ENCODE measurements around the gene NPTN. TPM values are rescaled to one million over a fixed set of nuclear protein-coding genes. Genes with fewer than 3 reads are reported as not detected.

NPTN gene
- polyA plus RNA-seq, 4 donors: 170 to 208 (median 192) TPM

DNA sequence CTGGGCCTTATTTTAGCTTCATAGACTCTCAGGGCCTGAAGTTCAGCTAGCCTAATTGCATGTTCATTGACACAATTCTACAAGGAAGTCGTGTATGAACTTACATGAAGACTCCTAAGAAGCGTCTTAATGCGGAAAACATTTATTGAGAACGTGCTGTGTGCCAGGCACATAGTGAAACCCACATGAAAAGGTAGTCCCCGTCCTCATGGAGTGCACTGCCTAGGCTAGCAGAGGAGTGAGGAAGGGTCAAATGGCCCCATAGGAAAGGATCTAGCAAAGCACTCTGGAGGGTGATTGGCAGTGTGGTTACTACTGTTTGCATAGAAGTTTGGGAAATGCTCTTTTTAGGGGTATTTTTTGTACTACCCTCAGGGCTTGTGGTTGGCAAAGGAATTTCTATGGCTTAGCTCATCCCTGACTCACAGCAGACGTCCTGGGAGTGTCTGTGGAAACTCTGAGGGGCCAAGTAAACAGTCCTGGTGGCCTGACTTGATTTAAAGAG, 854 bp upstream of the NPTN start:
- no peak for DNase-seq (ENCODE audit: low read depth in 4 of 4, low spot score in 3 of 4)

DNA sequence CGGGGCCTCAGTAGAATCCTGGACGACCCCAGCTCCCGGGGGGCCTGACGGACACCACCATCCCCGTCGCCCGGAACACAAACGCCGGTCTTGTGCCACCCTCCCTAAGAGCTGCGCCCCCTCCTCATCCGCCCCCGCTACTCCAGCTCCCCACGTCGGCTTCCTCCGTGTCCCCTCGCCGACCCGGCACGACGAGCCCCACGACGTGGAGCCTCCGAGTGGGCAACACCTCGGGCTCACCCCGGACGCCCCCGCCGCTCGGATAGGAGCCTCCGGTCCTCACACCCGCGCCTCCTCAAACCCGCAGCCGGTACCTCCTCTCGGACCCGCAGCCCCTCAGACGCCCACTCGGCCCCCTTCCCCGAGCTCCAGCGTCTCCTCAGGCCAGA, 525 bp downstream of the NPTN start:
- DNase-seq (ENCODE audit: low read depth in 4 of 4, low spot score in 3 of 4): no peak

DNA sequence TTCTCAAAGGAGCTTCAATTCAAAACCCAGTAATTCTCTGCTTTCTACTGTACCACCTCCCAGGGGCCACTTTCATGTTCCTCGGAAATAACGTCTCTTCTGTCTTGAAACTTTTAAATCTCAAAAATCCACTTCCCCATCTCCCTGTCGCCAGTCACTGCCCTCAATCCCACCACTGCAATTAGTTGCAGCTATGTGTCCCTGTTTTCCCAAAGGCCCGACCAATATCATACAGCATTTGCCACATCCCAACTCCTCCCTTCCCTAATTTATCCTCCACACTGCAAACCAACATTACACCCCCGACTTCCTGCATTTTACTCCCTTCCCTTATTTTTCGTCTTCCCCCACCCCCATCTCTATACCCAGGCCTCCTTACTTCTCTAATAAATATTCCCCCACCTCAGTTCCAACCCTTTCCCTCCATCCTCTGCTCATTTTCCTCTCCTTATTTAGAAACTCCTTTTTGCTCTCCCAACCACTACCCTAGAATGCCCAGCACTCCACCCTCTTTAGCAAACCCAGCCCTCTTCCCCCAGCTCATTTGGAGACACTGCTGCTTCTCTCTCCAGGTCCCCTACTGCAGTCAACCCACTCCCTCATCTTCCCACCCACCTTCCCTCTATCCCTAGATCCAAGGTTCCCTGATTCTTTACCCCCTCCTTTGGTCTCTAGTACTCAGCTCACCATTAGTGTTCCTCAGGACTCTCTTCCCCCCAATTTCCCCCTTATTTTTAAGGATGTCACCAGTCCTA, 1.1 kb downstream of the NPTN start:
- DNase-seq (ENCODE audit: low read depth in 4 of 4, low spot score in 3 of 4): no peak

GRCh38 chr15:73630921-73631362, 2.2 kb downstream of the NPTN start:
- no peak for DNase-seq (ENCODE audit: low read depth in 4 of 4, low spot score in 3 of 4)

DNA sequence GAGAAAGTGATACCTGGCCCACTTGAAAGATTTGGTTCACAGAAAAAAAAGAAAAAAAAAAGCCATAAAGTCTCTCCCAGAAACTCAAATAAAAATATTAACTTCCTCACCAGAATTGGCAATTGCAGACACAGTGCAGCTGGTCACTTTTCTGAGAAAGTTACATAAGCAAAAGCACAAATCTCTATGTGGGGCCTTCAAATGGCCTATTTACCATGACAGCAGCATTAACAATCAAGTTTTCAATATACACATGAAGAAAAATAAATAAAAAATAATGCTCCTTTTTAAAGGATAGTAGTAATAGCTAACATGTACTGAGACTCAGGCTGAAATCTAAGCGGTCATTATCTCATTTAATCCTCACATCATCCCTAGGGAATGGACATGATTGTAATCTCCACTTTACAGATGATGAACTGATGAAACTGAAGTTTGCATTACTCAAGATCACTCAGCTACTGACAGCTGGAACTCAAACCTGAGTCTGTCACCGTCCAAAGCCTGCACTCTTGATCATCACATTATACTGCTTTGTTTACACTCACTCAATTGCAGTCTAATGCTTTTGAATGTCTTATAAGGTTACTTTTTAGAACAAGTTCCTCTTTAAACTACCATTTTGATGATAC, 3.3 kb downstream of the NPTN start:
- no peak for DNase-seq (ENCODE audit: low read depth in 4 of 4, low spot score in 3 of 4)

DNA sequence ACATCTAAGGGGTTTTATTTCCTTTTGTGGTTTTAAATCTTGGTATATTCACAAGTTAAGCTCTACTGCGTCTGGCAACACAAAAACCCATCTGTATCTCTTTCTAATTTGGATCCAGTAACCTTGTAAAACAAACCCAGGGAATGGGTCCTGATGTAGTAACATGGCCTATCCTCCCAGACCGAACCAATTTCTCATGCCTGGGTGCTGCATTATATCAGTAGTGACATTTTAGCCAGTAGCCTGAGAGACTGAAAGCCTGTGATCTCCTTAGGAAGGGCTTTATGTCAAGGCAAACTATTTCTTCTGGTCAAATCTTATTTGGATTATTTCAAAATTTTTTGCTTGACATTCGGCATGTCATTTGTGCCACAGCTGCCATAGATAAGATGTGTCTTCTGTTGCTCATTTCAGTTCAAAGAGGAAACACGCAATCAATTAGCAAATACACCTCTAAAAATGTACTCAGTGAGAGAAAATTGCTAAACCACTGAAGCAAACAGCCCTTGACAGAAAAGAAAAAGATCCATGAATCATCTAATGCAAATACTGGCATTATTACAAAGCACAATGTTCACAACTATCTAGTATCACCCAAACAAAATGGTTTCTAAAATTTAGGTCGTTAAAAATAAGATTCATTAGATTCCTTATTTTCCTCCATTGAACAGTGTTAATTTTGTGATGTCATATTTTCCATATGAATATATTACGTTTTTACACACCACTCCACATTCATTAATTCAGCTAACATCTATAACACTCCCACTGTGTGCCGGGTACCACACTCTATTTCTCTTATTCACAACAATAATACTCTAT, 4.0 kb downstream of the NPTN start:
- DNase-seq (ENCODE audit: low read depth in 4 of 4, low spot score in 3 of 4): no peak

GRCh38 chr15:73628102-73628501, 5.1 kb downstream of the NPTN start:
- DNase-seq (ENCODE audit: low read depth in 4 of 4, low spot score in 3 of 4): no peak

DNA sequence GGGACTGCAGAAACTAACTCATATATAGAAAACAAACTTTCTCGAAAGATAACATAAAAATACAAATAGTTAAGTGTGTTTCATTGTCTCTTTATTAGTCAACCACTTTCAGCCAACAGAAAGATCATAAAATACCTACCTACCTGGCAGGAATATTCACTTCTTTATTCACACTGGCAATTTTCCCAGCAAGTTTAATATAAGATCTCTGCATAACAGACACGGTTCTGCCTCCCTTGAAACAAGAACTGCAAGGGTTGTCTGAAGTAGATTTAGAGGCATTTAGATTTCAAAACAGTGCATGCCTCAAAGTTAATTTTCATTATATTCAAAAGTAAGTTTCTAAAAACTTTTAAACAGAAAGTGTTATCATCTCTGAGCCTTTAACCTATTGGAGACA, 7.1 kb downstream of the NPTN start:
- no peak for DNase-seq (ENCODE audit: low read depth in 4 of 4, low spot score in 3 of 4)

DNA sequence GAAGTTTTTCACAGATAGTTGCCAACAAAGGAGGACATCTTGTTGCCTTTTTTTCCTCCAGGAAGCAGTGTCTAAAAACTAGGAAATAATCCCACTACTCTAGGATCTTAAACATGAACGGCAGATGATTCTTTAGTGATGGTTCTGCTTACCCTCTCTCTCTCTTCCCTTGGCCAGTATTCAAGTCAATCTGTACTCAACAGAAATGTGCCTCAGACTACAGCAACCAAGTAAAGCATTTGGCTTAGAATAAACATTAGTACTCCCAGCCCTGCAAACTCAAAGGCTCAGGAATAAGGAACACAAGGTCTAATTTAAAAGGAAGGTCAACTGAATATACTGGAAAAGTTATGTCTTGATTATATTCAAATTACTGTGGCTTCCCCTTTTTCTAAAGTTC, 8.7 kb downstream of the NPTN start:
- DNase-seq (ENCODE audit: low read depth in 4 of 4, low spot score in 3 of 4): no peak

DNA sequence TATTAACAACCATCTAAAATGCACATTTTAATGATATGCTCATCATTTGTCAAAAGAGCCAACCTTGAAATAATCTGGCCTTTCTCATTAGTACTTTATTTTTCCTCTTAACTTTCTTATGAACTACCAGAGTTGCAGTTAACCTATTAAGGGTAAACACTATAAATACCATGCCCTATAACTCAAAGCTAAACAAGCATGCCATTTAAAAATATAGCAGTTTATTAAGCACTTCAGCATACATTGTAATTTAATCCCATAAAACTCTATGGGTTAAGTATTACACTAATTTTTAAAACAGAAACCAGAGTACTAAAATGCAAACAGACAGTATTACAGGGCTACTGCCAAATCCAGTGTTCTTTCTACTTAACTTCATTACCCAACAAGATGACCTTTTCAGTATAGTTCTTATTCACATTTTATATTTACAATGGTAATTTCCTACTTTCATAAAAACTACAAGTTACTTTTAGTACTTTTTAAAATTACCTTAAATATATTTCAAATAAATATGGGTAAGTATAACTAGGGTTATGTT, 11.8 kb downstream of the NPTN start:
- DNase-seq (ENCODE audit: low read depth in 4 of 4, low spot score in 3 of 4): no peak

DNA sequence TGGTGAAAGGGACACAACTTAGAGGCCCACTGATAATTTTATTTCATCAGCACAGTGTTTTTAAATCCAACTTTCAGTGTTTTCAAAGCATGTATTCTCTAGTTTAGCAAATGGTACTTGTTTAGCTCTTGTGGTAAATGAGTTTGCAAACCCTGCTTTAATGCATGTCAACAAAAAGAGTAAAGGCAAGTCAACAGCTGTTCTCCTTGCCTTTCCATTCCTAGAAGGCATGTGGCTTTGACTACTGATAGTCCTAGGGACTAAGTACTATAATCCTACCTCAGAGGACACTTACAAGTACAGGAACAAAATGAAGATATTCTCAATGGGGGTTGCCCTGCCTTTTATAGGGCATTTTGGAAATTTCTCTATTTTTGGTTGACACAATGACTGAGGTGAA, 13.1 kb downstream of the NPTN start:
- no peak for DNase-seq (ENCODE audit: low read depth in 4 of 4, low spot score in 3 of 4)

DNA sequence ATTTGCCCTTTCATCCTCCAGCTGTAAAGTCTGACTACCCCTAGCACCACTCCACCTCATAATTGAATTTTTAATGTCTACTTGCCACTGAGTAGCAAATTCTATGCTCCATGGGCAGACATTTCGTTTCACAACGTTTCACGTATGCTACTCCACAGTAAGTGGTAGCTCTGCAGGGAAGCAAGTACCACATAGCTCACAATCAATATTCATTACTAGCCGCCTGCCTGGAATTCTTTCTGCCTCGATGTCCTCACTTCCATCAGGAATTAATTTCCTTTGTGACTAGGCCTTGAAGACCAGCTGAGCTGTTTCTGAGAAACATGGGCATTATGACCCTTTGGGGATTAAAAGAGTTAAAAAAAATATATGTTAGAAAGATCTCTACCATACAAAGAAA, 15.3 kb downstream of the NPTN start:
- no peak for DNase-seq (ENCODE audit: low read depth in 4 of 4, low spot score in 3 of 4)

- DNase-seq (ENCODE audit: low read depth in 4 of 4, low spot score in 3 of 4): no peak
These were observed 15.8 kb downstream of the NPTN start for GRCh38 chr15:73617301-73617831.

- DNase-seq (ENCODE audit: low read depth in 4 of 4, low spot score in 3 of 4): no peak
These were observed 24.2 kb downstream of the NPTN start for GRCh38 chr15:73608941-73609340.

DNA sequence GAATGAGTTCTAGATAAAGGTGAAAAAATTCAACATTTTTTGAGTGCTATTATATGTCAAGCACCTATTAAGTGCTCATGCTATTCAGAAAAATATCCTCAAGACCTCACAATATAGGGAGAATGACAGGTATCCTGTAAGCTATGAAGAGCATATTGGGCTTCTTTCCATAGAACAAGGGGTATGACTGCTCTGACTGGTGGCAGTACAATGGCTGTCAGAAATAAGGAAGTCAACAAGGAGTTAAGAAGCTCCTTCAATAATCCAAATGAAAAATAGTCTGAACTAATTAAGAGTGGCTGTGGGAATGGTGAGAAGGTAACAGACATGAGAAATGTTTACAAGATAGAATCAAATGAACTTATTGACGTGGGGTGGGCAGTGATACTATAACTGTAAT, 24.7 kb downstream of the NPTN start:
- DNase-seq (ENCODE audit: low read depth in 4 of 4, low spot score in 3 of 4): no peak

DNA sequence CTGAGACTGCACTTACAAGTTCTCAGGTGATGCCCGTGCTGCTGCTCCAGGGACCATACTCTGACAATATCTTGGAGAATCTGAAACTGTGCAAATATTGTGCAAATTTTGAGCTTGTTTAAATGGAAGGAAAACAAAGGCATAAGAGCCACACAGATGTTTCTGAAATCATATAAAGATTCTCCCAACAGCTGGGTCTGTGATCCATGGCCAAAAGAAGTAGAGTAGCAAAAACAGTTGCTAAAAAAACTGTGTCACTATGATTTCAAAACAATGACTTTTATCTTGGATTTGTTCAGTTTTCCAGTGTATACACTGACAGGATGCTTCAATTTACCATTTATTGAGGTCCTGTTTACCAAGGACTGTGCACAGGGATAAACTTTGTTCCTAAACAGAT, 25.3 kb downstream of the NPTN start:
- no peak for DNase-seq (ENCODE audit: low read depth in 4 of 4, low spot score in 3 of 4)

DNA sequence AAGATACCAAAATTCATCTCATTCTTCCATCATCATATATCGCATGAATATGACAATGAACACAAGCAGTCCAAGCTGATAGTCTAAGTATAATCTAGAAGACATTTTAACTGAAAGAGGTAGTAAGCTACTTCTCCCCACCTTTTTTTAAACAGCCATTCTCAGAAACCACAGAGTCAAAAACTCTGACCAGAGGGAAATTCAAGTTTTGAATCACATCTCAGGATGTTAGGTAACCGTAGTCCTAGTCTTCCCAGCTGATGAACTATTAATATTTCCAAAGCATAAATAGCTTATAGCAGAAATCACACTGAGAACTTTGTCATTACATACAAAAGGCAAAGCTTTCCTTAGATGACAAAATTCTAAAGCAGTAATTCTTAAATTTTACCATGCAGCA, 25.8 kb downstream of the NPTN start:
- DNase-seq (ENCODE audit: low read depth in 4 of 4, low spot score in 3 of 4): no peak

- DNase-seq (ENCODE audit: low read depth in 4 of 4, low spot score in 3 of 4): no peak
These were observed 27.3 kb downstream of the NPTN start for GRCh38 chr15:73605759-73606436.

DNA sequence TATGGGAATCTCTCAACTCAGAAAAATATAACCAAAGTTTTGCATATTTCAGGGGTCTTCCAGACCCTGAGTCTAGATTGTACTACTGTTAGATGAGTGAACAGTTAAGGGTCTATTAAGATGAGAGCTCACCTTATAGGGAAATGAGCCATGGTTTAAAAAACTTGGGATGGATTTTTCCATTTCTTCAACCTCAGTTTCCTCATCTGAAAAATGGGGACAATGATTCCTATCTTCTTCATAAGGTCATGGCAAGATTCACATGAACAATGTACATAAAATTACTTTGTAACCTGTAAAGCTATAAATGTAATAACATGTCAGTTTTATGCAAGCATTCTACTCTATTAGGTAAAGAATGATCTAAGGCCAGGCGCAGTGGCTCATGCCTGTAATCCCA, 28.7 kb downstream of the NPTN start:
- DNase-seq (ENCODE audit: low read depth in 4 of 4, low spot score in 3 of 4): no peak

DNA sequence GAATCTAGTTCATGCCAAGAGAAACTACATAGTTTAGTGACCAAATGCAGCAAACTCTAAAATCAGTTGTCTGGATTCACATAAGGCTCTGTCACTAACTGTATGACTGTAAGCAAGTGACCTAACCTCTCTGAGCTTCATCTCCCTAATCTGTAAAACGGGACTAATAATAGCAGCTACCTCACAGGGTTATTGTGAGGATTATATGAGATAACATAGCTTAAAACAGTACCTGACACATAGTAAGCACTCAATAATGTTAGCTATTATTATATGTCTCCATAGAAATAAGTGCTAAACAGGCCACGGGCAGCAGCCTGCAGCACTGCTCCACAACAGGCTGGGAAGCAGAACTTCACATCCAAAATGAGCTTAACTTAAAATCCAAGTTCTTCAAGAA, 30.2 kb downstream of the NPTN start:
- DNase-seq (ENCODE audit: low read depth in 4 of 4, low spot score in 3 of 4): no peak

All from left renal pelvis (tissue), 4 donors.